IMR-90 (cell line): Measurements from ENCODE around the gene ANKFY1. TPM values are rescaled to one million over a fixed set of nuclear protein-coding genes. Genes with fewer than 3 reads are reported as not detected.

Experiments
- ATAC-seq: fragments of 200-7000 bp; cut with Tn5 transposase; 2 replicates; pipeline ENCODE4 v1.9.1; 2020; ENCODE audit warnings: low read depth, mild to moderate bottlenecking, moderate library complexity
- BruUV-seq: library from RNA; stranded (reverse); fragments of 400-500 nt; replicated peaks from 2 replicates; lab custom pipeline; 2021; lab: Mats Ljungman, UMichigan
- CTCF ChIA-PET: fragments of 300-600 bp; formaldehyde crosslinking; extraction: SDS; loops from one replicate; lab custom pipeline; 2021; ENCODE audit warnings: antibody characterized with exemption; lab: Yijun Ruan, JAX
- POLR2A ChIA-PET: fragments of 300-600 bp; sonication (Branson Sonifier 250); formaldehyde crosslinking; loops from one replicate; lab custom pipeline; 2022; ENCODE audit warnings: antibody characterized with exemption; ENCODE audit not compliant: unreplicated experiment; lab: Charles Lee
- DNase-seq: peaks from one replicate; pipeline ENCODE4 v3.0.0; 2013
- H2AFZ ChIP-seq: replicated peaks from 2 replicates; pipeline ENCODE3; 2013; ENCODE audit warnings: low read length, mild to moderate bottlenecking; ENCODE audit not compliant: poor library complexity
- H2AK5ac ChIP-seq: 2 replicates; pipeline ENCODE4 v1.6.1; 2013; ENCODE audit warnings: low read depth, low read length, inconsistent platforms
- H2AK9ac ChIP-seq: replicated peaks from 2 replicates; pipeline ENCODE3; 2013; ENCODE audit warnings: mild to moderate bottlenecking, low read depth, low read length, moderate library complexity; ENCODE audit not compliant: poor library complexity
- H2BK120ac ChIP-seq: 2 replicates; pipeline ENCODE4 v1.6.1; 2013; ENCODE audit warnings: low read depth, low read length, inconsistent platforms
- H2BK15ac ChIP-seq: 3 replicates; pipeline ENCODE4 v1.6.1; 2013; ENCODE audit warnings: low read depth, low read length, inconsistent platforms
- H2BK20ac ChIP-seq: 2 replicates; pipeline ENCODE4 v1.6.1; 2013; ENCODE audit warnings: low read depth, mild to moderate bottlenecking, inconsistent platforms, low read length, moderate library complexity
- H2BK5ac ChIP-seq: 2 replicates; pipeline ENCODE4 v1.6.1; 2013; ENCODE audit warnings: mild to moderate bottlenecking, low read depth, low read length, inconsistent platforms; ENCODE audit not compliant: poor library complexity, severe bottlenecking
- H3K14ac ChIP-seq: replicated peaks from 2 replicates; pipeline ENCODE4 v1.6.1; 2013; ENCODE audit warnings: low read depth, low read length, inconsistent platforms
- H3K18ac ChIP-seq: 2 replicates; pipeline ENCODE4 v1.6.1; 2013; ENCODE audit warnings: low read depth, low read length, control low read depth
- H3K23ac ChIP-seq: 2 replicates; pipeline ENCODE4 v1.6.1; 2013; ENCODE audit warnings: low read depth, low read length, inconsistent platforms
- H3K27ac ChIP-seq: 2 replicates; pipeline ENCODE4 v1.5.1; 2013; ENCODE audit warnings: mild to moderate bottlenecking, control low read depth, low read length; ENCODE audit not compliant: insufficient read depth
- H3K27me3 ChIP-seq: 2 replicates; pipeline ENCODE4 v1.6.1; 2013; ENCODE audit warnings: low read length; ENCODE audit not compliant: control insufficient read depth, insufficient read depth
- H3K36me3 ChIP-seq: 2 replicates; pipeline ENCODE4 v1.6.1; 2013; ENCODE audit warnings: low read length, mixed read lengths; ENCODE audit not compliant: control insufficient read depth, insufficient read depth
- H3K4ac ChIP-seq: 2 replicates; pipeline ENCODE4 v1.6.1; 2013; ENCODE audit warnings: low read depth, low read length, inconsistent platforms
- H3K4me1 ChIP-seq: 2 replicates; pipeline ENCODE4 v1.6.1; 2013; ENCODE audit warnings: low read length, mixed read lengths; ENCODE audit not compliant: control insufficient read depth, insufficient read depth
- H3K4me2 ChIP-seq: 2 replicates; pipeline ENCODE4 v1.6.1; 2013; ENCODE audit warnings: low read depth, mild to moderate bottlenecking, control low read depth, low read length, moderate library complexity
- H3K4me3 ChIP-seq: 2 replicates; pipeline ENCODE4 v1.5.1; 2013; ENCODE audit warnings: low read depth, mild to moderate bottlenecking, control low read depth, low read length, moderate library complexity; ENCODE audit not compliant: insufficient read depth
- H3K56ac ChIP-seq: 2 replicates; pipeline ENCODE4 v1.6.1; 2013; ENCODE audit warnings: low read length, inconsistent platforms; ENCODE audit not compliant: insufficient read depth; ENCODE audit errors: extremely low read depth
- H3K79me1 ChIP-seq, 2 experiments: 2 replicates each; pipeline ENCODE4 v1.6.1; 2013; ENCODE audit warnings: low read length in 2 of 2, inconsistent platforms in 1 of 2, low read depth in 1 of 2
- H3K9ac ChIP-seq: 2 replicates; pipeline ENCODE4 v1.6.1; 2013; ENCODE audit warnings: low read depth, low read length, control low read depth
- H3K9me1 ChIP-seq: 2 replicates; pipeline ENCODE4 v1.6.1; 2013; ENCODE audit warnings: low read length, inconsistent platforms; ENCODE audit not compliant: insufficient read depth
- H3K9me3 ChIP-seq: 2 replicates; pipeline ENCODE4 v1.6.1; 2013; ENCODE audit warnings: low read length; ENCODE audit not compliant: control insufficient read depth, insufficient read depth
- H4K20me1 ChIP-seq: 2 replicates; pipeline ENCODE4 v1.6.1; 2013; ENCODE audit warnings: low read length, inconsistent platforms; ENCODE audit not compliant: insufficient read depth
- H4K5ac ChIP-seq: 2 replicates; pipeline ENCODE4 v1.6.1; 2013; ENCODE audit warnings: mild to moderate bottlenecking, low read depth, low read length, control low read depth
- H4K8ac ChIP-seq, 2 experiments: 2 replicates each; pipeline ENCODE4 v1.6.1; 2013; ENCODE audit warnings: low read depth in 2 of 2, low read length in 2 of 2, control low read depth in 1 of 2, inconsistent platforms in 1 of 2
- H4K91ac ChIP-seq: 2 replicates; pipeline ENCODE4 v1.6.1; 2013; ENCODE audit warnings: low read depth, low read length, inconsistent platforms; ENCODE audit not compliant: insufficient read depth
- USF2 ChIP-seq: fragments of 150-350 bp; IDR thresholded peaks from 2 replicates; pipeline ENCODE4 v1.6.1; 2017; ENCODE audit warnings: mild to moderate bottlenecking, antibody characterized with exemption, low read length, low read depth
- WGBS, 2 experiments: methylation state at CpG; one replicate each; pipeline versions ENCODE4 v1.1.5 to v1.1.7; 2013; ENCODE audit warnings: missing lambda C conversion rate in 2 of 2; ENCODE audit not compliant: insufficient read length in 1 of 2; ENCODE audit errors: extremely low coverage in 2 of 2; 5-methylcytosine and 5-hydroxymethylcytosine counted together
- dilution Hi-C: fragments of 300-500 bp; cut with HindIII; formaldehyde crosslinking; loops from one replicate; pipeline ENCODE4 v1.14.3; 2018; ENCODE audit warnings: low sequenced_read_pairs; ENCODE audit not compliant: unreplicated experiment
- in situ Hi-C: fragments of 300-500 bp; cut with MboI; formaldehyde crosslinking; loops from 3 replicates; pipeline ENCODE4 v1.14.3; 2019; ENCODE audit warnings: low sequenced_read_pairs, inconsistent platforms, mixed read lengths
- intact Hi-C: fragments of 100-400 bp; cut with micrococcal nuclease; formaldehyde crosslinking; loops from 2 replicates; pipeline ENCODE4 v1.10.0; 2022
- polyA plus RNA-seq, 3 experiments: library from polyadenylated mRNA; depleted of rRNA; stranded (reverse); fragments of >200 nt; gene quantifications; 2 replicates each; pipeline ENCODE4 v1.2.3, GENCODE V29; 2012; ENCODE audit warnings: low replicate concordance in 1 of 3
- total RNA-seq: library from RNA; depleted of rRNA; stranded (reverse); fragments of >200 nt; gene quantifications from 2 replicates; pipeline ENCODE4 v1.2.3, GENCODE V29; 2012

The ANKFY1 gene
- total and polyA plus RNA-seq, 2 of the 4 experiments (the other 2 are of a cell fraction), result 32.3 to 48.9 TPM

DNA sequence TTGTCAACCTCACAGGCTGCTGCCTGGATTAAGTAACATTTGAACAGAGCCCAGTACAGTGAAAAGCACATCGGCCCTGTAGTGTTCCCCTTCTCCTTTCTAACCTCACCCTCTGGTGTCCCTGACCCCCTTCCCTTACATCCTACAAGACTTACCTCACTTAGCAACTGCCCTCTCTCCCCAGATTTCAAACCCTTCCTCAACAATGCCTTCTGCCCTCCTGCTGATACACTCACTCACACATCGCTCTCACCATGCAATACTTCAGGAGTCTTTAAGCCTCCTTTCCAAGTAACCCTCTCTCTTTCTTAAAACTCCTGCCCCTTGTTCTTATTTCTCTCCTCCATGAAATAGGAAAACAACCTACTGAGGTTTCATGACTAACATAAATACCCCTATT, 138.8 kb downstream of the ANKFY1 start:
- WGBS, 2 experiments, result 90% methylated on average over 2 of the region's 2 CpGs; no CpG with 5 or more reads in 1 of the 2 experiments
- POLR2A ChIA-PET, result no interaction called here
- peaks cover 21 to 65% of the 10 kb centered on the region in 2 experiments for H3K79me1 ChIP-seq
- H3K4ac ChIP-seq, result no peak overlapping the region
- no peak overlapping the region for H2BK5ac ChIP-seq
- H2AFZ ChIP-seq, result no peak overlapping the region
- DNase-seq (no peak), ATAC-seq (no peak)
- peak overlapping the region; percentile 26; the same call in 1 of the 2 replicates for H3K23ac ChIP-seq
- no peak overlapping the region for H3K9ac ChIP-seq
- dilution Hi-C loops, result no loop called here
- H3K18ac ChIP-seq, result no peak overlapping the region
- no peak for TF ChIP-seq USF2
- H2AK9ac ChIP-seq, result no peak overlapping the region
- no peaks in the 10 kb centered on the region for H3K27me3 ChIP-seq
- CTCF ChIA-PET, result interaction anchor here (1.1 kb wide), 1 partner anchor 12 kb away, joined by 3 read pairs; no protein-coding TSS in a partner anchor
- no peak overlapping the region for H4K5ac ChIP-seq
- H3K36me3 ChIP-seq, result peaks cover 18% of the 10 kb centered on the region
- no peaks in the 10 kb centered on the region for H3K9me3 ChIP-seq
- no peak overlapping the region for H4K8ac ChIP-seq
- H3K27ac ChIP-seq, result no peak overlapping the region
- no peak overlapping the region; the same call in 1 of the 2 replicates for H3K14ac ChIP-seq
- no peak overlapping the region for H2BK20ac ChIP-seq
- no peak overlapping the region for H2BK120ac ChIP-seq
- in situ Hi-C loops, result no loop called here
- no peak overlapping the region for H3K56ac ChIP-seq
- H2AK5ac ChIP-seq, result no peak overlapping the region
- intact Hi-C loops, result no loop called here
- no peak overlapping the region for H3K4me3 ChIP-seq
- H4K91ac ChIP-seq, result no peak overlapping the region
- H3K4me1 ChIP-seq, result no peaks in the 10 kb centered on the region; the same call in 1 of the 2 replicates
- no peak overlapping the region for H3K4me2 ChIP-seq
- no TSS peak for BruUV-seq
- H2BK15ac ChIP-seq, result no peak overlapping the region
- peaks cover 15% of the 10 kb centered on the region; the same call in 1 of the 2 replicates for H3K9me1 ChIP-seq
- H4K20me1 ChIP-seq, result peaks cover 33% of the 10 kb centered on the region
